ENCODE measurements around the gene RGL4. TPM values are rescaled to one million over a fixed set of nuclear protein-coding genes. Genes with fewer than 3 reads are reported as not detected.

The RGL4 gene
- total RNA-seq, 2 donors from 2014 or later, result 0.91 TPM; not detected in 1

- no peaks in the 10 kb centered on the region for H3K27me3 ChIP-seq (replicated peaks; ENCODE audit: insufficient read depth)
- no peaks in the 10 kb centered on the region for H3K9me3 ChIP-seq
- H3K27ac ChIP-seq, result no peak overlapping the region
- no peak for TF ChIP-seq POLR2A (IDR thresholded peaks at IDR 0.05)
- no peak for TF ChIP-seq POLR2AphosphoS5 (IDR thresholded peaks at IDR 0.05)
- no peak for TF ChIP-seq CTCF (IDR thresholded peaks at IDR 0.05)
- WGBS, result 85% methylated on average over 11 of the region's 11 CpGs
- H3K4me1 ChIP-seq (replicated peaks), result no peaks in the 10 kb centered on the region
- intact Hi-C loops (cut with DNase I), result no loop called here
- no peak for DNase-seq (ENCODE audit: low spot score)
- no peak overlapping the region for H3K4me3 ChIP-seq
- H3K36me3 ChIP-seq, result no peaks in the 10 kb centered on the region
Measured at GRCh38 chr22:23693979-23694680, 3.3 kb downstream of the RGL4 start.

DNA sequence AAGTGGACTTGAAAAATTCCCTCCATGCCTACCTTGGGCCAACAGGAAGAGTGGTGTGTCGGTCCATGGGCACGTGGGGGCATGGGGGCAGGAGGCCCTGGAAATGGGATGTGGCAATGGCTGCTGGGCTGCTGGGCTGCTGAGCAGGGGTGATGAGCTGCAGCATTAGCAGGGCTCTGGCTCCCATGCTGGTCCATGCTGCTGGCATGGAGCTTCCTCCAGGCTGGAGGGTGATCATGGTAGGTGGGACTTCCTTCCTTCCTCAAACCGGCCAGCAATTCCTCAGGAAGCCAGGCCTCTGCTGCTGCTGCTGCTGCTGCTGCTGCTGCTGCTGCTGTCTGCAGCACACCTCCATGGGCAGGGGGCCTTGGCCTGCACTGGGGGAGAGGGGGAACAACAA is 4.3 kb downstream of the RGL4 start:
- WGBS, result 82% methylated on average over 3 of the region's 3 CpGs
- H3K27me3 ChIP-seq (replicated peaks; ENCODE audit: insufficient read depth), result no peaks in the 10 kb centered on the region
- no peaks in the 10 kb centered on the region for H3K36me3 ChIP-seq
- H3K4me1 ChIP-seq (replicated peaks), result no peaks in the 10 kb centered on the region
- intact Hi-C loops (cut with DNase I), result no loop called here
- H3K27ac ChIP-seq, result no peak overlapping the region
- TF ChIP-seq CTCF (IDR thresholded peaks at IDR 0.05), result no peak
- TF ChIP-seq POLR2AphosphoS5 (IDR thresholded peaks at IDR 0.05), result no peak
- no peak for TF ChIP-seq POLR2A (IDR thresholded peaks at IDR 0.05)
- H3K9me3 ChIP-seq, result no peaks in the 10 kb centered on the region
- no peak overlapping the region for H3K4me3 ChIP-seq
- no peak for DNase-seq (ENCODE audit: low spot score)

DNA sequence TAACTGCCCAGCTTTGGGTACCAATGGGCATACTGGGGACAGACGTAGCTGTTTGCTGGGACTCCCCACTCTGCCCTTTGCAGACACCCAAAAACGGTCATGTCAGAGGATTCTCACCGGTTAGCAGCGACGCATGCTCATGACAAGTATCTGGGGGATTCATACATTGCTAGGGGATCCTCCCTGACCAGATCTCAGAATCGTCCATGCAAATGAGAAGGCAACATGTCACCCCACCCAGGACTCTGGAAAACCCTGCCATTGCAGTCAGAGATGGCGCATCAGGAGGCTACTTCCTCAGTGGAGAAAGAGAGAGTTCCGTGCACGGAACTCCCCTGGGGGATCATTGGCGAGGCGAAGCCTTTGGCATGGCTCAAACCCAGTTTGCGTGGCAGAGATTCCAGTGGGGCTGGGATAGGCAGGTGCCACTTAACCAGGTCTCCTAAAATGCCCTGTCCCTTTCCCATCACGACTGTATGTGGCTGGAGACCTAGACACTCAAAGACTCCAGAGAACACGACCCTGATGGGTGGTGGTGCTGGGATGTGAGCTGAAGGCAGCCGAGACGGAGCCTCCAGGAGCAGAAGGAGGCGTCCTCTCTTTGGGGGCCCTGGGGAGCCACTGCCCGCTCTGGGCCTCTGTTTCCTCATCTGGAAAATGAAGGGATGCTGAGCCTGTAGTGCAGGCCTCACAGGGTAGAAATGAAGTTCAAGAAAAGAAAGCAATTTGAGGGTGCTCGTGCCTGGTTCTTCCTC is 4.9 kb downstream of the RGL4 start:
- intact Hi-C loops (cut with DNase I), result no loop called here
- Histone ChIP-seq H3K27ac (no peak overlapping the region), H3K4me1 (replicated peaks) (no peaks in the 10 kb centered on the region), H3K9me3 (no peaks in the 10 kb centered on the region), H3K36me3 (peaks cover 0 to 2% of the 10 kb centered on the region in 2 donors), H3K4me3 (no peak overlapping the region), H3K27me3 (replicated peaks; ENCODE audit: insufficient read depth) (no peaks in the 10 kb centered on the region)
- no peak for TF ChIP-seq POLR2A (IDR thresholded peaks at IDR 0.05)
- TF ChIP-seq CTCF (IDR thresholded peaks at IDR 0.05), result no peak
- TF ChIP-seq POLR2AphosphoS5 (IDR thresholded peaks at IDR 0.05), result no peak
- 93% methylated on average over 19 of the region's 19 CpGs for WGBS
- DNase-seq (ENCODE audit: low spot score), result no peak

- Histone ChIP-seq H3K27me3 (replicated peaks; ENCODE audit: insufficient read depth) (no peaks in the 10 kb centered on the region), H3K4me3 (no peak overlapping the region), H3K36me3 (peaks cover 0 to 2% of the 10 kb centered on the region in 2 donors), H3K4me1 (replicated peaks) (no peaks in the 10 kb centered on the region), H3K9me3 (no peaks in the 10 kb centered on the region), H3K27ac (no peak overlapping the region)
- 73% methylated on average over 13 of the region's 13 CpGs for WGBS
- no peak for DNase-seq (ENCODE audit: low spot score)
- intact Hi-C loops (cut with DNase I), result no loop called here
- TF ChIP-seq POLR2AphosphoS5 (IDR thresholded peaks at IDR 0.05) (no peak), CTCF (IDR thresholded peaks at IDR 0.05) (no peak), POLR2A (IDR thresholded peaks at IDR 0.05) (no peak)
Measured at GRCh38 chr22:23696326-23696851, 5.6 kb downstream of the RGL4 start.
